ENCODE data around the gene PER2.

The PER2 gene

GRCh38 chr2:238286987-238287736, 1.2 kb downstream of the PER2 start:
- Histone ChIP-seq H3K27ac (peak overlapping the region; percentile 98 to 99), H3K27me3 (no peaks in the 10 kb centered on the region), H3K4me1 (peaks cover 0 to 62% (median 51%) of the 10 kb centered on the region in 4 donors), H3K4me3 (peak overlapping the region; percentile 86 to 90), H3K9me3 (no peaks in the 10 kb centered on the region), H3K36me3 (no peaks in the 10 kb centered on the region)
- no peak for TF ChIP-seq CTCF (IDR thresholded peaks at IDR 0.05)
- no peak for DNase-seq
- intact Hi-C loops (cut with DNase I; ENCODE audit: low total_unique reads) = loop anchor here (10.0 kb wide), 1 partner anchor 1958 kb away; no protein-coding TSS in a partner anchor

- intact Hi-C loops (cut with DNase I; ENCODE audit: low total_unique reads) = loop anchor here (10.0 kb wide), 1 partner anchor 1958 kb away; no protein-coding TSS in a partner anchor
- Histone ChIP-seq H3K36me3 (no peaks in the 10 kb centered on the region), H3K9me3 (no peaks in the 10 kb centered on the region), H3K27ac (peak overlapping the region; percentile 98 to 99), H3K4me1 (peaks cover 0 to 69% (median 51%) of the 10 kb centered on the region in 4 donors), H3K4me3 (peak overlapping the region; percentile 86 to 90), H3K27me3 (no peaks in the 10 kb centered on the region)
- DNase-seq = peak; percentile 79 to 91
- peak in 1 of 2 experiments; percentile 42 for TF ChIP-seq CTCF (IDR thresholded peaks at IDR 0.05)
These were observed 1.9 kb downstream of the PER2 start for GRCh38 chr2:238286551-238286950.

GRCh38 chr2:238286095-238286494, 2.3 kb downstream of the PER2 start:
- intact Hi-C loops (cut with DNase I; ENCODE audit: low total_unique reads) = loop anchor here (10.0 kb wide), 1 partner anchor 1959 kb away; no protein-coding TSS in a partner anchor
- Histone ChIP-seq H3K27ac (peak overlapping the region; percentile 98 to 99), H3K9me3 (no peaks in the 10 kb centered on the region), H3K27me3 (no peaks in the 10 kb centered on the region), H3K4me1 (peaks cover 0 to 70% (median 51%) of the 10 kb centered on the region in 4 donors), H3K36me3 (no peaks in the 10 kb centered on the region), H3K4me3 (peak overlapping the region in 1 of 2 donors; percentile 86)
- TF ChIP-seq CTCF (IDR thresholded peaks at IDR 0.05) = no peak
- no peak for DNase-seq

- peak in 1 of 2 experiments; percentile 20 for TF ChIP-seq CTCF (IDR thresholded peaks at IDR 0.05)
- DNase-seq = peak; percentile 95 to 96
- intact Hi-C loops (cut with DNase I; ENCODE audit: low total_unique reads) = loop anchor here (10.0 kb wide), 1 partner anchor 1959 kb away; no protein-coding TSS in a partner anchor
- Histone ChIP-seq H3K36me3 (no peaks in the 10 kb centered on the region), H3K9me3 (no peaks in the 10 kb centered on the region), H3K4me3 (peak overlapping the region in 1 of 2 donors; percentile 8), H3K27ac (peak overlapping the region; percentile 98 to 99), H3K4me1 (peaks cover 0 to 70% (median 51%) of the 10 kb centered on the region in 4 donors), H3K27me3 (no peaks in the 10 kb centered on the region)
These were observed 2.7 kb downstream of the PER2 start for GRCh38 chr2:238285653-238286082.

- no peak for TF ChIP-seq CTCF (IDR thresholded peaks at IDR 0.05)
- intact Hi-C loops (cut with DNase I; ENCODE audit: low total_unique reads) = loop anchor here (10.0 kb wide), 1 partner anchor 1960 kb away; no protein-coding TSS in a partner anchor
- H3K9me3 ChIP-seq = no peaks in the 10 kb centered on the region
- no peak for DNase-seq
- H3K36me3 ChIP-seq = peaks cover 0 to 2% (median 0%) of the 10 kb centered on the region in 3 donors
- H3K27me3 ChIP-seq = no peaks in the 10 kb centered on the region
- peak overlapping the region; percentile 98 to 99 for H3K27ac ChIP-seq
- H3K4me3 ChIP-seq = peak overlapping the region in 1 of 2 donors; percentile 8
- peaks cover 0 to 73% (median 51%) of the 10 kb centered on the region in 4 donors for H3K4me1 ChIP-seq
These were observed 3.5 kb downstream of the PER2 start for GRCh38 chr2:238284802-238285515.
